GM19238 (cell line): ENCODE data around the gene CARD14.

Source experiments
- DNase-seq: peaks from one replicate; pipeline ENCODE4 v3.0.0; 2011; ENCODE audit warnings: low spot score; ENCODE audit not compliant: insufficient read length

CARD14 gene

GRCh38 chr17:80210348-80211108 lies 40.7 kb downstream of the CARD14 start:
- no peak for DNase-seq

GRCh38 chr17:80212109-80212508 lies 42.3 kb downstream of the CARD14 start:
- no peak for DNase-seq

- DNase-seq, result no peak
These were observed 42.7 kb downstream of the CARD14 start for GRCh38 chr17:80212511-80212910.

- DNase-seq, result no peak
These were observed 43.3 kb downstream of the CARD14 start for GRCh38 chr17:80212962-80213642.

- no peak for DNase-seq
These were observed 43.8 kb downstream of the CARD14 start for GRCh38 chr17:80213643-80213975.

GRCh38 chr17:80214012-80214877 lies 44.4 kb downstream of the CARD14 start:
- DNase-seq, result no peak

- DNase-seq, result no peak
These were observed 45.0 kb downstream of the CARD14 start for GRCh38 chr17:80214878-80215210.

- DNase-seq, result no peak
These were observed 46.9 kb downstream of the CARD14 start for GRCh38 chr17:80216473-80217456.

GRCh38 chr17:80217703-80218362 lies 48.0 kb downstream of the CARD14 start:
- no peak for DNase-seq

- no peak for DNase-seq
These were observed 48.6 kb downstream of the CARD14 start for GRCh38 chr17:80218391-80218790.

- DNase-seq, result peak; percentile 76
These were observed 49.4 kb downstream of the CARD14 start for GRCh38 chr17:80219013-80219762.

- DNase-seq, result peak; percentile 26
These were observed 49.9 kb downstream of the CARD14 start for GRCh38 chr17:80219763-80220053.

GRCh38 chr17:80220054-80220735 lies 50.4 kb downstream of the CARD14 start, which contains the start of the genes SGSH and SLC26A11:
Gene SGSH (minus strand): TSS chr17:80220333. CDS start chr17:80220313, 20 bp downstream.
Gene SLC26A11 (plus strand): TSS chr17:80220427. CDS start chr17:80221561, 1,134 bp downstream.
- peak; percentile 86 for DNase-seq

- no peak for DNase-seq
These were observed 50.9 kb downstream of the CARD14 start for GRCh38 chr17:80220736-80221215.

GRCh38 chr17:80221351-80222105 lies 51.7 kb downstream of the CARD14 start:
- no peak for DNase-seq

- DNase-seq, result no peak
These were observed 52.7 kb downstream of the CARD14 start for GRCh38 chr17:80222376-80223141.

- DNase-seq, result no peak
These were observed 53.4 kb downstream of the CARD14 start for GRCh38 chr17:80223142-80223815.
